Measurements from ENCODE around the gene LTN1.

DNA sequence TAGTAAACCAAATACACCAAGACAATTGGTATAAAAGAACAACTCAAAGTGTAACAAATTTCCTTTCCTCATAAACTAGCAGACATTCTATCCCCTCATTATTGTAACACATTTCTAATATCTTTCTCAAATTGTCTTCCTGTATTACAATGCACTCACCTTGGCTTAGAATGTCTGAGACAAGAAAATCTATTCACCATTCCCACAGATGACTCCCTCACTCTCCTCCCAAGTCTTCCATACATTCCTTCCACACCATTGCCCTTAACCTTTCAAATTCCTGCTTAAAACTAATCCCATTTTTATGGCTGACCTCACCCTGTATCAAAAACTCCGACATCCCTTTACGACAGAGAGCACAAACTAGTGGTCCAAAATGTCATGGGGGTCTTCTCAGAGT is 56.0 kb downstream of the LTN1 start:
- TF ChIP-seq, protein P1, sequence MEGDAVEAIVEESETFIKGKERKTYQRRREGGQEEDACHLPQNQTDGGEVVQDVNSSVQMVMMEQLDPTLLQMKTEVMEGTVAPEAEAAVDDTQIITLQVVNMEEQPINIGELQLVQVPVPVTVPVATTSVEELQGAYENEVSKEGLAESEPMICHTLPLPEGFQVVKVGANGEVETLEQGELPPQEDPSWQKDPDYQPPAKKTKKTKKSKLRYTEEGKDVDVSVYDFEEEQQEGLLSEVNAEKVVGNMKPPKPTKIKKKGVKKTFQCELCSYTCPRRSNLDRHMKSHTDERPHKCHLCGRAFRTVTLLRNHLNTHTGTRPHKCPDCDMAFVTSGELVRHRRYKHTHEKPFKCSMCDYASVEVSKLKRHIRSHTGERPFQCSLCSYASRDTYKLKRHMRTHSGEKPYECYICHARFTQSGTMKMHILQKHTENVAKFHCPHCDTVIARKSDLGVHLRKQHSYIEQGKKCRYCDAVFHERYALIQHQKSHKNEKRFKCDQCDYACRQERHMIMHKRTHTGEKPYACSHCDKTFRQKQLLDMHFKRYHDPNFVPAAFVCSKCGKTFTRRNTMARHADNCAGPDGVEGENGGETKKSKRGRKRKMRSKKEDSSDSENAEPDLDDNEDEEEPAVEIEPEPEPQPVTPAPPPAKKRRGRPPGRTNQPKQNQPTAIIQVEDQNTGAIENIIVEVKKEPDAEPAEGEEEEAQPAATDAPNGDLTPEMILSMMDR (IDR thresholded peaks at IDR 0.05; ENCODE audit: low read depth, low read length, poor library complexity, severe bottlenecking): no peak
- TF ChIP-seq EZH2phosphoT487 (IDR thresholded peaks at IDR 0.05; ENCODE audit: borderline replicate concordance, low read length): no peak
